GM18507 (cell line): ENCODE data around the gene TFF2.
A peak's percentile ranks its signal among the peaks of the same experiment; 100 is the strongest.

Source experiments
- DNase-seq: peaks from one replicate; pipeline ENCODE4 v3.0.0; 2011; ENCODE audit warnings: low read depth; ENCODE audit not compliant: insufficient read length; ENCODE audit errors: extremely low spot score
- FAIRE-seq: peaks from 2 replicates; lab custom pipeline; 2011; peaks lifted over from hg19 to GRCh38; lab: Jason Lieb, UNC

TFF2 gene, protein sequence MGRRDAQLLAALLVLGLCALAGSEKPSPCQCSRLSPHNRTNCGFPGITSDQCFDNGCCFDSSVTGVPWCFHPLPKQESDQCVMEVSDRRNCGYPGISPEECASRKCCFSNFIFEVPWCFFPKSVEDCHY

DNA sequence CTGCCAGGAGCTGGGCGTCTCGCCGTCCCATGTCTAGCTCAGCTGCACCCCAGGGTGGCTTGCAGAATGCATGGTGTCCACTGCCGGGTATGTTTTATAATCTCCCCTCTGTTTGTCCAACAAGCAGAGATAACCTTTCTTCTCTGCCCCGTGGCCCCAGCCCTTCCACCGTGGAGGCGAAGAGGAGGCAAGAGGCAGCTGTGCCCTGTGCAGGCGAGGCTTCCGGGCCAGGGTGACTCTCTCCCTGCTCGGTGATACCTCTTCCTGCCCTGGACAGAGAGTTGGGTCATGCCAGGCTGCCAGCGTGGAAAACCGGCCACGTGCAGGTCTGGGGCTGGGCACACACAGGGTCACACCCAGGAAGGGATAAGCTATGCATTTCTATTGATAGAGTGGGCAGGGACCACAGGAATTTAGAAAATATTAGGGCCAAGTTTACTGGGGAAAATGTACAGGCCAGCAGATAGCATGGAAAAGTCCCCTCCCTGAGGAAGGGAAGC lies at the start of gene TFF2:
TFF2 (minus strand) TSS at position 68 of the 500 bp plus-strand sequence; CDS start at position 31, 37 bp downstream.
- DNase-seq (no peak), FAIRE-seq (no peak)

DNA sequence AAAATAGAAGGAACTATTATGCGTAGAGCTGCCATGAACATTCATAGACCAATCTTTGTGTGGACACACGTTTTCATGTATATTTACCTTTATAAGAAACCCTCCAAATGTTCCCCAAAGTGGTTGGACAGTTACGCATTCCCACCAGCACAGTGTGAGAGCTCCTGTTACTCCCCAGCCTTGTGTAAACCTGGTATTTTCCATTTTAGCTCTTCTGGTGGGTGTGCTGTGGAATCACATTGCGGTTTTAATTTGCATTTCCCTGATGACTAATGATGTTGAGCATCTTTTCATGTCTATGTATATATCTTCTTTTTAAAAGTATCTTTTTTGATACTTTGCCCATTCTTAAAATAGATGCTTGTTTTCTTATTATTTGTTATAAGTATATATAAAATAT lies 49.7 kb upstream of the TFF2 start:
- DNase-seq: no peak
- peak; percentile 47 for FAIRE-seq

DNA sequence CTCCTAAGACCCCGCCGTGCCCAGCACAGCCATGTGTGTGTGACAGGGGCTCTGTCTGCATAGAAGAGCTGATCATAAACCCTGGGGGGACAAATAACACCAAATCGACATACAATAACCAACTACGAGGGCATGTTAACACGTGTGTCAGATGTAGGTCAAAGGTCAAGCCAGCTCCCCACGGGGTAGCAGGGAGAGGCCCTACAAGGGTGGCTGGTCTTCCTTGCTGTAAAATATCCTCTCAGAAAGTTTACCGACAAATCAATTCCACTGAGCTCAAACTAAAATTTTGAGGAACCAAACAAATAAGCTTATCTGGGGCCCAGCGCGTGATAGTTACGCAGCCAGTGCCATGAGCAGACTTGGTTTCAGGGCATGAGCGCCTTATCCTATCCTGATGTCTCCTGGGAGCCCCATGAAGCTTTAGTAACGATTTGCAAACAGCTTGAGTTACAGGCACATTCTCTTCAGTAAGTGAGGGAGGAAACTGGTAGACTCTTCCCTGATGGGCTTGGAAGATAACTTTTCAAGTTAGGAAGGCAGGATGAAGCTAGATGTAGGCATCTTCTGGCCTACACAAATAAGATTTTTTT lies 47.7 kb upstream of the TFF2 start:
- no peak for DNase-seq
- FAIRE-seq: no peak

DNA sequence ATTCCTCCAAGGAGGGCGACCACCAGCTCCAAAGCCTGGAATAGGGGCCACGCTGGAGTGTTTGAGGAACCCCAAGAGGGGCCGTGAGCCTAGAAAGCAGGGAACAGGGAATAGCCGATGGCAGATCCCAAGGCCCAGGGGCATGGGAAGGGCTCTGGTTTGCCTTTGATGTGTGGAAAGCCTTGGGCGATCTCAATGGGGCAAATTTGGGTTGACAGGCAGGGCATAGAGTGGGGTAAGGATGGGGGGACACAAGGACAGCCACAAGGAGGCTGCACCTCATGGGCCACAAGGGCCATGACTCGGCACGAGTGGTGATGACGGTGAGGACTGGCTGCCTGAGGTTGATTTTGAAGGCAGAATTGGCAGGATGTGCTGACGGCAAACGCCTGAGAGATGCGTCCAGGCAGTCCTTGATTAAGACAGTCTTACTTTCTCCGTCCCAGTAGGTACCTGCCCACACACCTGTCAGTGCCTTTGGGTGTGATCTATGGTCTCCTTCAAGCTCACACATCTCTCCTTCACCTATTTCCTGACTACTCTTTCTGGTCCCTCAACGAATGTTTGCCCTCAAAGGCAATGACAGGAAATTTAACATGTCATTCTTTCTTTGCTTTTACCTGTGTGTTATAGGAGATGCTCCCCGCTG lies 47.1 kb upstream of the TFF2 start:
- FAIRE-seq (no peak), DNase-seq (no peak)

DNA sequence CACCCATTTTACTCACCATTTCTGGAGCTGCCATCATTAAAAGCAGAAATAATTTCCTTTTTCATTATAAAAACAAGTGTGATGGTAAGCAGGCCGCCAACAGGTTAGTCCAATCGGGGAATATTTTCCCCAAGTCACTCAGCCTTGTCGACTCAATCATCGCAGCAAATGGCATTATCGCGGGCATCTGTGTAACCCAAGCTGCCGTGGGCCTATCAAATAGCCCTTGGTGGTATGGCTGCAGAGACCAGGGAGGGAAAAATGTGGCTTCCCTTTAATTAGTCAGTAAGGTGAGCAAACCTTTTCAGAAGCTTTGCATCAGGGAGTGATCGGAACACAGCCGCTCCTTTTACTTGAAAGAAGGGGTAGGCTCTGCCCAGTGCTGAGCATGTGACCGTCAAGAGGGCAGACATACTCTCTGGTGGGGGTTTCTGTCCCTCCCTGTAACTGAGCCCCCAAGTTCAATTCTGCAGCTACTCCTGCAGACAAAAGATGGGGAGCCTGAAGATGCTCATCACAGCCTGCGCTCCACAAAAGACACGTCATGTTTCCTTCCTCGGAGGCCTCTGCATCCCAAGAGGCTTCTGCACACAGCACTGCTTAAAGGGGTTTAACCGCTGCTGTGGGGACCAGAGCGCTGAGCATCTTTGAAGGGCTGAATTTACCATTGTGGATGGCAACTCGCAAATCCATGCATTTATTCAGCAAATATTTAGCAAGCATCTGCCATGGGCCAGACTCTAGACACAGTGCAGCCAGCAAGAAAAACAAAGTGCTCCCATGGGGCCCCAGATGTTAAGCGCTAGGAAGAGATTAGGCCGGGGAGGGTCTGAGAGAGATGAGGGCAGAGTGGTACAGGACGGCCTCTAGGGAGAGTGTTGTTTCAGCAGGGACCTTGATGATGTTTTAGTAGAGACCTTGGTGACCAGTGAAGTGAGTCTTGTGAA lies 46.3 kb upstream of the TFF2 start:
- DNase-seq: no peak
- no peak for FAIRE-seq

DNA sequence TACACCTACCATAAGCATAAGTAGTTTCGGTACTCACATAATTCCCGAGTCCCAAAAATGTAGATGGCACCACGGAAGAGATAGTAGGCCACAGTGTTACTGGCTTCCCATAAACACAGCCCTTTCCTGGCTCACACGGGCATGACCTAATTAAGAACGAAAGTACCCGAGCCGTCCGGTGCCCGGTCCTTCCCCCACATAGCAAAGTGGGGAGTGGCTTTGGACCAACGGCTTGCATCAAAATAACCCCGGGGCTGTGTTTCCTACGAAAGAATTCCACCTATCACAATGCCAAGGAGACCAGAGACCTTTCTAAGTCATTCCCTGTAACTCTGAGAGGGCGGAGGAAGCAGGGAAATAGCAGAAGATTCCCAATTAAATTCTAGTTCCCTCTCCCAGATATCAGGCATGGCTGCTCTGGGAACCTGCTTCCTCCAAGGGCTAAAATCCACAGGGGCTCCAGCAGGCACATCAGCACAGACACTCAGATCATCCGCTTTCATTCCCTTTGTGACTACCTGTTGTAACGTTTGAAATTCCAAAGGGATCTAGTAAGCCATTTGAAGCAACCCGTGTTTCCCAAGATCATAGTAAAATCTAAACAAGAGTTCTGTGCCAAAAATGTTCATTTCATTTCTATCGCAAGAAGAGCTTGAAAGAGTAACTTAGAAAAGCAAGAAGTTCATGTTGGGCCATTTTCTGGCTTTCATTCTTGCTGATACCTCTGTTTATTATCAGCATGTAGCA lies 45.3 kb upstream of the TFF2 start, which contains the start of gene TMPRSS3:
TMPRSS3 (minus strand) TSS at position 148 of the 747 bp plus-strand sequence. CDS start 635 bp downstream, outside the sequence.
- FAIRE-seq (no peak), DNase-seq (no peak)

DNA sequence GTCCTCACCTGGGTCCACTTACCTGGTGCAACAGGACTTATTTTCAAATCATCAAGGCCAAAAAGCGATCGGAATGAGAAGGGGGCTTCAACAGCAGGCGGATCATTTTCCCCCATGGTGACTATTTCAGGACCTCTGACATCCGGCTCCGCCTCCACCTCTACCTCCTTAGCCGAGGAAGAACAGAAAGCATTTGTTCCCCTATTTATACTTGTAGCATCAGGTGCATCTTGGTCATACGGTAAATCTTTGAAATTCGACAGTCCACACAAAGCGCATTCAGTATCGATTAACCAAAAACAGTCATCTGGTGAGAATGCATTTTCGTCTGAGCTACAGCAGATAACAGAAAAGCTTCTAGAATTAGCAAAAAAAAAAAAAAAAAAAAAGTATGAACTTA lies 44.5 kb upstream of the TFF2 start:
- no peak for FAIRE-seq
- no peak for DNase-seq

DNA sequence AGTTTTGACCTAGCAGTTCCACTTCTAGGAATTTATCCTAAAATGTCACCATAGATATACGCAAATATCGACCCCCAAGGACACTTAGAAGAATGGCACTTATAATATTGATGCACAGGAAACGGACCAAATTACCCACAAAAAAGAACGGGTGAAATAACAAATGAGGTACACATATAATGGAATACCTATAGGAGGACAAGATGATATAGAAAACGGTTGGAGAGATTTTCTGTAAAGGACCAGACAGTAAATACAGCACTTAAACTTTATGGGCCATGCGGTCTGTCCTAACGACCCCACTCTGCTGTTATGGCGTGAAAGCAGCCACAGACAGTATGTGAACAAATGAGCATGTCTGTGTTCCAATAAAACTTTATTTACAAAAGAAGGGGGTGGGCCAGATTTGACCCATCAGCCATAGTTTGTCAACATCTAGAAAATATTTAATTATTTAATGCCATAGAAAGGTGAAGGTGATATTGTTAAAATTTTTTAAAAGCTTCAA lies 42.7 kb upstream of the TFF2 start:
- no peak for DNase-seq
- no peak for FAIRE-seq

DNA sequence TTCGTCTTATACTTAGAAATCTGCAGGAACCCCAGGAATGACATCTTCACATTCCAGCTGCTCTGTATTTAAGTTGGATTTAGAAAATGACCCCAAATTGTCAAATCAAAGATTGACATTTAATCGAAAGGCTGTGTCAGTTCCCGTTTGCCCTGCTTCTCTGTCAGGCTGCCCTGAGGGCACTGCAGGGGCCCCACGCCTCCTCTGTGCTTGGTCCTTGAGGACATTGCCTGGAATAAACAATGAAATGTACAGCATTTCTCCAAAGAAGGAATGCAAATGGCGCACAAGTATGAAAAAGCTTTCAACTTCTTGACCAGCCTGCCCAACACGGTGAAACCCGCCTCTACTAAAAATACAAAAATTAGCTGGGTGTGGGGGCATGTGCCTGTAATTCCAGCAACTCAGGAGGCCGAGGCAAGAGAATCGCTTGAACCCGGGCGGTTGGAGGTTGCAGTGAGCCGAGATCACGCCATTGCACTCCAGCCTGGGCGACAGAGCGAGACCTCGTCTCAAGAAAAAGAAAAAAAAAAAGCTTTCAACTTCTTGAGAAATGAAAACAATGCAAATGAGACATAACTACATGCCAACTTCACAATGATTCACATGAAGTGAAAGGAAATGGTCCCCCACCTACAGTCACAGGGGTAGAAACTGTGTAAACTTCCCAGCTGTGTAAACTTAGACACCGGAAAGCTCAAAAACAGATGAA lies 42.1 kb upstream of the TFF2 start:
- FAIRE-seq: peak; percentile 73
- peak; percentile 44 for DNase-seq

DNA sequence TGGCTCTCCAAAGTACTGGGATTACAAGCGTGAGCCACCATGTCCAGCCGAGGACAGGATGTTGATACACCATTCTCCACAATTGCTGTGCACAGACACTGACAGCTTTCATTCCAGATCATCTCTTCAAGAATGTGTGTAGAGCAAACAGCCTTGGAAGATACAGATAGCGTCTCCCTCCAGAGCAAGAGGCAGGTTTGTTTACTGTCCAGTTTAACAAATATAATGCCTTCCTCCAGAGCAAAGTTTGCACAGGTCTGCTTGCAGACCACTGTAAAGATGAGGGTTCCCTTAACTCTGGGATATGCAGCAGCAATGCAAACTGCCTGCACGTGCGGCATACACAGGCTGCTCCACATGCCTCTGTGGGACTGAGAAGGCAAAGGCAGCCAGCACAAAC lies 40.5 kb upstream of the TFF2 start:
- DNase-seq: no peak
- FAIRE-seq: no peak

DNA sequence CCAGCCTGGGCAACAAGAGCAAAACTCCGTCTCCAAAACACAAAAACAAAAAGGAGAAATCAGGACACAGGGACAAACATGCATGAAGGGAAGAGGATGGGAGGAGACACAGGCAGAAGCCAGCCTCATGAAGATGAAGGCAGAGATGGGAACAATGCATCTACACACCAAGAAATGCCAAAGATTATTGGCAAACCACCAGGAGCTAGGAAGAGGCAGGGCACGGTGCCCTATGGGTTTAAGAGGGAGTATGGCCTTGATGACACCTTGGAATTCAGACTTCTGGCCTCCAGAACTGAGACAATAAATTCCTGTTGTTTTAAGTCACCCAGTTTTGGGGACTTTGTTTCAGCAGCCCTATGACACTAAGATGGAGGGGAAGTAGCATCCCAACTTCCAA lies 39.9 kb upstream of the TFF2 start:
- no peak for DNase-seq
- FAIRE-seq: no peak

DNA sequence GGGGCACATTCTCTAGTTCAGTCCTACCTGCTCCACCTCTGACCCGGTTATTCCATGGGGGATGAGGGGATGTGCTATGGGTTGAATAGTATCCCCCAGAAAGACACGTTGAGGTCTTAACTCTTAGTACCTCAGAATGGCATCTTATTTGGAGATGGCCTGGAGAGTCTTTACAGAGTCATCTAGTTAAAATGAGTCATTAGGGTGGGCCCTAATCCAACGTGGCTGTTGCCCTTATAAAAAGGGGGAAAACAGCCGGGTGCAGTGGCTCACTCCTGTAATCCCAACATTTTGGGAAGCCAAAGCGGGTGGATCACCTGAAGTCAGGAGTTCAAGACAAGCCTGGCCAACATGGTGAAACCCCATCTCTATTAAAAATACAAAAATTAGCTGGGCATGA lies 39.4 kb upstream of the TFF2 start:
- DNase-seq: no peak
- no peak for FAIRE-seq

DNA sequence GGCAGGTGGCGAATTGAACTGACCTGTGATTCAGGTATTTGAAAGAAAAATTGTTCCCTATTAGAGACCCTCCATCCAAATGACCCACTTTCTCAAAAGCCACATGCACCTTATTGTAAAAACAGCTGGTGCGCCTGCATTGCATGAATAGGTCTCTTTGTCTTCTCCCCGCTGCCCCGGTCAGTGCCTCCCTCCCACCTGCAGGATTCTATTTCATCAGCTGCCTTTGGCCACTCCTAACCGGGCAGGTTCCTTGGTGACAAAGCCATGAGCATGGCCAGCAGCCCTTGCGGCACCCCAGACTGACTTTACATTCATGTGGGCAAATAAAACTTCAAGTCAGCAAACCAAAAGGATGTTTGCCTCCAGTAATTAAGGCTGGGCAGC lies 38.6 kb upstream of the TFF2 start:
- DNase-seq: no peak
- no peak for FAIRE-seq

DNA sequence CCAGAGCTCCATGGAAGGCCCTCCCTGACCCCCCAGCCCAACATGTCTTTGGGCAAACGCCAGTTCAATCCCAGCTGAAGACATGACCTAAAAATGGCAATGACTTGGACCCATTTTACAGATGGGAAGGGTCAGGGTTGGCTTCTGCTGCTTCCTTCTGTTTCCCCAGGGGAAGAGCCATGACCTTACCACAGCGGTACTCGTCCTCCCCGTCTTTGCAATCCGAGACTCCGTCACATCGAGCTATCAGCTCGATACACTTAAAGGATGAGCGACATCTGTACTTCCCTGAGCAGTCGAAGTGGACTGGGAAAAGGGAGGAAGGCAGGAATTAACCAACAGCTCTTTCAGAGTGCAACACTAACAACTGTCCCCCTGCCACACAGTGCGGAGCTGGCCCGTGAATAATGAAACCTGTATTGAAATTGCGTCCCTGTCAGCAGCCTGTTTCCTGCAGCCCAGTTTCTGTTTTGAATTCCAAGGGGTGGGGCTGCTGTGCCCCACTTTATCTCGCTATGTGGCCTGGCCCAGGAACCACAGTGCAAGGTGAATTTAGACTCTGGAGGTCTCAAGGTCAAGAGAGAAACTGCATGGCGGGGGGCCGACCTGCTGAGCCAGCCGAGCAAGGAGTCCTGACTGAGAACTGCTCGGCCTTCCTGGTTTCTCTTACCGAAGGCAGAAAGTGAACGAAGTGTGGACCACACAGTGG lies 38.1 kb upstream of the TFF2 start:
- DNase-seq: no peak
- FAIRE-seq: no peak

DNA sequence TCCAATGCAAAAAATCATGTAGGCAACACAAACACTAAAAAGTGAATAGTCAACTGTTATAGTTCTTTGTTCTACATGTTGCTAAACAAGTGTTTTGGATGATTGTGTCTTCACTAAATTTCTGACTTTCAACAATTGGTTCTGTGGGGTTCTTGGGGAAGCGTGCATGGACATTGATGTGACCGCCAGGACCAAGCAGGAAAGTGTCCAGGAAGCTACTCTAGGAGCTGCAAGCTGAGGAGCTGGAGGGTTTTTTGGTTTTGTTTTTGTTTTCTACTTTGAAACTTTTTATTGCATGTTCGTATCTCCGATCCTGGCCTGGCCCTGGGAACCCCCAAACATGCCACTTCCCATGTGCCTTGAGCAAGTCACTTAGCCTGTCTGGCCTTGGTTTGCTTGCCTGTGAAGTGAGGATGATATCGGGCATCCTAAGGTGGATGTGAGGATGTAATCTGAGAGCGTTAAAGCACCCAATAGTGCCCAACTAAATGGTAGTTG lies 37.1 kb upstream of the TFF2 start:
- no peak for DNase-seq
- FAIRE-seq: no peak

DNA sequence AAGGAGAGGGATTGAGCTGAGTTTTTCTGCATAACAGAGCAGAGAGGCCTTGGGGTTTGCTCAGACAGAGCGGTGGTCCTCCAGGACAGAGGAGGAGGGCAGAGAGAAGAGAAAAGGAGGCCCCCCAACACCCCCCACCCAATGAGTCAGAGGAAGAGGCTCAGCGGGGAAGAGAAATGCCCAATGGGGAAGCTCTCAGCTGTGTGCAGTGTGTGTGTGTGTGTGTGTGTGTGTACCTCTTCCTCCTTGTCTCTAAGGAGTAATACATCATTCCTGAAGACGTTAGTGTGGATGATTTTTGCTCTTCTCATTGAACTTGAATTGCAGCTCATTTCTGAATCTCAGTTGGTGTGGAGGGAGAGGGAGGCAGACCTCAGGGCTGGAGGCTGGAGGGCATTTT lies 36.4 kb upstream of the TFF2 start:
- FAIRE-seq: no peak
- DNase-seq: no peak

DNA sequence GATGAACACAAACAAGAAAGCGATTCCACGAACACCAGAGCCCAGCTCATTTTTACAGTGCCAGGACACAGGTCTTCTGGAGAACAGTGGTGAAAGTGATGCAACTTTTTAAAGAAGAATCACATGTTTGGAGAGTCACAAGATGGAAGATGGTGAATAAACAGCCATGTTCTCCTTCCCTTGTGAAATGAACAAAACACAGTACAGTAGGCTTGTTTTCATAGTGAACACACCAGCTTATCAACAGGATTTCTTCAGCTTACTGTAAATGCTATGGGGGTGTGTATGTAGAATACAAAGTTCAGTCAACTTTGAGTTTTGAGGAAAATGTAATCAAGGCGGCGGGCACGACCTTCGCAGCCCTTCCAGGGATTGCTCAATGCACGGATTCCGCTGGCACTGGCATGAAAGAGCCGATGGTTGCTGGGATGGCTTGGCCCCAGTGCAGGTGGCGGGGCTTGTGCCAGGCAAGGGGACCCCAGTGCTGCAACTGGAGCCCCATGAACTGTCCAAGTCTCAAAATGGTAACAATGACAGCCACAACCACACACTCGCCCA lies 35.3 kb upstream of the TFF2 start:
- DNase-seq (no peak), FAIRE-seq (no peak)

DNA sequence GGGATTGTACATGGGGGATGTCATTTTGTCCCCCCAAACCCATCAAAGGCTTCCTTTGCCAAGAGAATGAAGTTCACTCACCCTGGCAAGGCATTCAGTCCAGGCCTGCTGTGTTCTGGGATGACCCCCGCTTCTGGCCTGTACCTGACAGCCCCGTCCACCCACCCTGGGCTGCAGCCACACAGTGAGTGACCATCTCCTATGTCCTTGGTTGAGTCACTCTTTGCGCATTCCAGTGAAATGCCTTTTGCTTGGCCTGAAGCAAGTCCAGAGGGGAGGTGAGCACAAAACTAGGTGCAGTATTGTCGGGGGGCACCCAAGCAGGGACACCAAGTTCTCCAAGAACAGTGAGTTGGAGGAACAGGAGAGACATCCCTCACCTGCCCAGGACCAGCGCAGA lies 34.8 kb upstream of the TFF2 start:
- no peak for DNase-seq
- no peak for FAIRE-seq
